Breast epithelium (tissue), 4 donors: Measurements from ENCODE around the gene CA7. TPM values are rescaled to one million over a fixed set of nuclear protein-coding genes. Genes with fewer than 3 reads are reported as not detected.

Experiments
- DNase-seq, 2 donors: peaks; one replicate each; pipeline ENCODE4 v3.0.0-alpha.2; 2019; ENCODE audit warnings: low spot score in 2 of 2
- H3K27ac ChIP-seq, 2 donors: fragments of 200-600 bp; sonication (generic) in 1 of 2; one replicate each; pipeline ENCODE4 v1.5.1; 2016 to 2019; ENCODE audit warnings: mild to moderate bottlenecking in 1 of 2
- H3K27me3 ChIP-seq, 2 donors: fragments of 200-600 bp; sonication (generic) in 1 of 2; one replicate each; pipeline versions ENCODE4 v1.5.1 to v1.6.0; 2017 to 2019; ENCODE audit warnings: control low read depth in 1 of 2, mild to moderate bottlenecking in 1 of 2
- H3K36me3 ChIP-seq: fragments of 200-600 bp; one replicate; pipeline ENCODE4 v1.5.1; 2019
- H3K4me1 ChIP-seq, 2 donors: fragments of 200-600 bp; sonication (generic); one replicate each; pipeline ENCODE4 v1.5.1; 2016 to 2019; ENCODE audit warnings: control low read depth in 1 of 2
- H3K4me3 ChIP-seq, 3 donors: fragments of 200-600 bp; sonication (generic); 1 replicate in 2 of 3; 2 replicates in 1 of 3; pipeline ENCODE4 v1.5.1; 2016 to 2019; ENCODE audit warnings: mild to moderate bottlenecking in 3 of 3, moderate library complexity in 2 of 3
- H3K9me3 ChIP-seq, 2 donors: fragments of 200-600 bp; sonication (generic) in 1 of 2; one replicate each; pipeline ENCODE4 v1.5.1; 2016 to 2019; ENCODE audit warnings: control low read depth in 1 of 2
- CTCF ChIP-seq, 3 donors: fragments of 450-650 bp; IDR thresholded peaks; one replicate each; pipeline ENCODE4 v1.5.1; 2016 to 2017; ENCODE audit warnings: antibody characterized with exemption in 3 of 3, mild to moderate bottlenecking in 3 of 3, moderate library complexity in 3 of 3
- POLR2A ChIP-seq: fragments of 450-650 bp; IDR thresholded peaks from one replicate; pipeline ENCODE4 v1.6.1; 2016; ENCODE audit warnings: antibody characterized with exemption, mild to moderate bottlenecking, moderate library complexity
- POLR2AphosphoS5 ChIP-seq, 3 donors: sonication (generic); formaldehyde crosslinking; IDR thresholded peaks; one replicate each; pipeline ENCODE4 v1.6.1; 2017; ENCODE audit warnings: antibody characterized with exemption in 3 of 3
- intact Hi-C: fragments of 100-400 bp; cut with DNase I; formaldehyde crosslinking; loops from one replicate; pipeline ENCODE4 v1.15.1; 2023; ENCODE audit warnings: low total_unique reads
- total RNA-seq, 3 donors: library from RNA; depleted of rRNA; stranded (reverse); fragments of >200 nt; gene quantifications; one replicate each; pipeline ENCODE4 v1.1.0, GENCODE V29; 2016

Gene CA7
- total RNA-seq, 3 donors from 2014 or later = 1.3 TPM; not detected in 2

- intact Hi-C loops = no loop called here
- TF ChIP-seq CTCF (IDR thresholded peaks at IDR 0.05) (peak; percentile 78 to 94 (median 94)), POLR2AphosphoS5 (IDR thresholded peaks at IDR 0.05) (peak; percentile 76 to 93 (median 93)), POLR2A (peak; percentile 82)
- H3K36me3 ChIP-seq = no peaks in the 10 kb centered on the region
- no peaks in the 10 kb centered on the region for H3K4me1 ChIP-seq
- H3K27me3 ChIP-seq = no peaks in the 10 kb centered on the region
- DNase-seq = peak; percentile 65 to 74
- peak within 1 kb of the TSS; percentile 92 to 93 for H3K27ac ChIP-seq
- H3K9me3 ChIP-seq = no peaks in the 10 kb centered on the region
- peak within 1 kb of the TSS; percentile 72 to 86 (median 86) for H3K4me3 ChIP-seq
These were observed 13.5 kb upstream of the CA7 start, which contains the start of gene NAE1 for GRCh38 chr16:66830422-66831404. NAE1 (minus strand) TSS chr16:66830976; CDS start chr16:66830899, 77 bp downstream.

GRCh38 chr16:66832190-66832589 is 12.0 kb upstream of the CA7 start:
- DNase-seq = no peak
- Histone ChIP-seq H3K4me1 (no peaks in the 10 kb centered on the region), H3K27ac (no peak overlapping the region), H3K9me3 (no peaks in the 10 kb centered on the region), H3K4me3 (no peak overlapping the region), H3K36me3 (no peaks in the 10 kb centered on the region), H3K27me3 (no peaks in the 10 kb centered on the region)
- intact Hi-C loops = no loop called here
- TF ChIP-seq POLR2AphosphoS5 (IDR thresholded peaks at IDR 0.05) (no peak), POLR2A (no peak), CTCF (IDR thresholded peaks at IDR 0.05) (no peak)

GRCh38 chr16:66832661-66833305 is 11.4 kb upstream of the CA7 start:
- Histone ChIP-seq H3K27ac (no peak overlapping the region), H3K36me3 (no peaks in the 10 kb centered on the region), H3K4me1 (no peaks in the 10 kb centered on the region), H3K9me3 (no peaks in the 10 kb centered on the region), H3K4me3 (no peak overlapping the region), H3K27me3 (no peaks in the 10 kb centered on the region)
- intact Hi-C loops = no loop called here
- TF ChIP-seq CTCF (IDR thresholded peaks at IDR 0.05) = no peak
- no peak for TF ChIP-seq POLR2A
- no peak for TF ChIP-seq POLR2AphosphoS5 (IDR thresholded peaks at IDR 0.05)
- DNase-seq = no peak

- Histone ChIP-seq H3K27me3 (no peaks in the 10 kb centered on the region), H3K4me3 (no peak overlapping the region), H3K4me1 (no peaks in the 10 kb centered on the region), H3K36me3 (no peaks in the 10 kb centered on the region), H3K9me3 (no peaks in the 10 kb centered on the region), H3K27ac (no peak overlapping the region)
- intact Hi-C loops = no loop called here
- no peak for DNase-seq
- TF ChIP-seq CTCF (IDR thresholded peaks at IDR 0.05) = no peak
- TF ChIP-seq POLR2AphosphoS5 (IDR thresholded peaks at IDR 0.05) = no peak
- no peak for TF ChIP-seq POLR2A
These were observed 9.5 kb upstream of the CA7 start for GRCh38 chr16:66834746-66835145.

GRCh38 chr16:66840883-66841282 is 3.3 kb upstream of the CA7 start:
- intact Hi-C loops = no loop called here
- TF ChIP-seq POLR2AphosphoS5 (IDR thresholded peaks at IDR 0.05) (no peak), CTCF (IDR thresholded peaks at IDR 0.05) (no peak), POLR2A (no peak)
- no peaks in the 10 kb centered on the region for H3K9me3 ChIP-seq
- H3K4me3 ChIP-seq = no peak overlapping the region
- H3K4me1 ChIP-seq = peaks cover 4 to 6% of the 10 kb centered on the region in 2 donors
- peaks cover 0 to 14% of the 10 kb centered on the region in 2 donors for H3K27me3 ChIP-seq
- no peak overlapping the region for H3K27ac ChIP-seq
- no peaks in the 10 kb centered on the region for H3K36me3 ChIP-seq
- DNase-seq = no peak
